ENCODE results near the gene SH2D1B.

The SH2D1B gene

GRCh38 chr1:162397943-162398560, 13.9 kb downstream of the SH2D1B start:
- peak in 1 of 2 experiments; percentile 22 for DNase-seq

DNA sequence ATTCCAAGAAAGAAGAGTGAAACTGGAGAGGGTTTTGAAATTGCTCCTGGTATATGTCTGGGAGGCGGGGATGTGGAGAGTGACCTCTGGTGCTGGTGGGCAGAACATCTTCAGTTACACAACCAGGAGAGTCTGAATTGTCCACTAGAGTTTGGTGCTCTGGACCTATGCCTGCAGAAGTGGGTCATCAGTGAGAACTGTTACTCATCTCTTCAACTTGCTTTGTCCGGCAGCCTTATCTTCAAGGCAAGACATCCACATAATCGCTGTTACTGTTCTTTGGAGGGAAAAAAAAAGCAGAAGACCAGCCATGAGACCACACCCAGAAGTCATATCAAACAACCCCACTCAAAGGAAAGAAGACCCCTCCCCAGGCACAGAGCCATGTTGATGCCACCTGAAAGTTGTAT, 14.9 kb downstream of the SH2D1B start:
- no peak for DNase-seq

DNA sequence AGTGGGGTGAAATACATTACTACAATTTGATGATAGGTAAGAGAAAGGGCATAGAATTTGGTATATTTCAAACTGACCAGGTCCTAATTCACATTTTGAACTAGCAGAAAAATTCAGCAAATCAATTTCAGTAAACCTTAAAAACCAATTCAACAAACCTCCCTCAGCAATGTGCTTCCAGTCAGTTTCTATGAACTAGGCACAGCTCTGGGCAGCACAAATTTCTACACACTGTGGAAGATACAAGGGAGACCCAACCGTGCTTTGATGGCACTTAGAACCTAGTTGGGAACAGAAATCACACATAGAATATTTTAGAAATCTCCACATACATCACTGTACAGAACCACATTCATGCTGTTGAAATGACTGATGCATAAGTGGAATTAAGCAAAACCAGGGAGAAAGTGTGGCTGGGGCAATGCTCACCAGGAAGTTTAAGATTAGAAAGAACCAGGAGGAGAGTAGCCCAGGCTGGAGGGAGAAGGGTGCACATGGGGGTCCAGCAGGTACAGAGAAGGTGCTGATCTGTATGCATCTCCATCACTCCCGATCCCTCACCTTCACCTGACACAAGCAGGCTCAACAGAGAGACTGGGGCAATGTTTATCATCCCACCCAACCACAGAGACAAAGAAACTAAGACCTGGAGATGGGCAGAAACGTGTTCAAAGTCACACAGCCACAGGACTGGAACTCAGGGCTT, 15.6 kb downstream of the SH2D1B start:
- DNase-seq = no peak

DNA sequence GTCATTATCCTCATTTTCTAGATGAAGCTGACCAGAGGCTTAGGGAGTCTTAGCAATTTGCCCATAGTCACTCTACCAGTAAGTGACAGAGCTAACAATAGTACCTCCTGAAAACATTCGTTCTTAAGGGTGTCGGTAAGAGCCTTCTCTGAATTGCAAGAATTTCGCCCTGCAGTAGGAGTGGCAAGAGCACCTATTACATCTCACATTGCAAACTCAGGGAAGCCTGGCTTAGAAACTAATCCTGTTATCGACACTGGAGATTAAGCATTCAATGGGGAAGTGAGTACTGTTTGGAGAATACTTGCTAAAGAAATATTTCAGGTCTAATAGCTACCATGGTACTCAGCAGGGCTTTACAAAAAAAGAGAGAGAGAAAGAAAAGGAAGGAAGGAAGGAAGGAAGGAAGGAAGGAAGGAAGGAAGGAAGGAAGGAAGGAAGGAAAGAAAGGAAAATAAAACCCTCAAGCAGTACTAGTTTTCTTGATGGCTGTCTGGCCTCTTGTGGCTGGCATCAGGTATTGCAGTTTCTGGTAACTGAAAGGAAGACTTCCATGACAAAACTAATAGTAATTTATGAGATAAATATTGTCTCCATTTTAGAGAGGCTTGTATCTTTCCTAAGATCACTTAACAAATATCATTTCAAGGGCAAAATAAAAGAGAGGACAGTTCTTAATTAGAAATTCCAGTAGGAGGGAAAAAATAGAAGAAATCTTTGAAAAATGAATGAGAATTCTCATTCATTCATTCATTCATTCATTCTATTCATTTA, 20.0 kb downstream of the SH2D1B start:
- peak; percentile 41 to 80 for DNase-seq

DNA sequence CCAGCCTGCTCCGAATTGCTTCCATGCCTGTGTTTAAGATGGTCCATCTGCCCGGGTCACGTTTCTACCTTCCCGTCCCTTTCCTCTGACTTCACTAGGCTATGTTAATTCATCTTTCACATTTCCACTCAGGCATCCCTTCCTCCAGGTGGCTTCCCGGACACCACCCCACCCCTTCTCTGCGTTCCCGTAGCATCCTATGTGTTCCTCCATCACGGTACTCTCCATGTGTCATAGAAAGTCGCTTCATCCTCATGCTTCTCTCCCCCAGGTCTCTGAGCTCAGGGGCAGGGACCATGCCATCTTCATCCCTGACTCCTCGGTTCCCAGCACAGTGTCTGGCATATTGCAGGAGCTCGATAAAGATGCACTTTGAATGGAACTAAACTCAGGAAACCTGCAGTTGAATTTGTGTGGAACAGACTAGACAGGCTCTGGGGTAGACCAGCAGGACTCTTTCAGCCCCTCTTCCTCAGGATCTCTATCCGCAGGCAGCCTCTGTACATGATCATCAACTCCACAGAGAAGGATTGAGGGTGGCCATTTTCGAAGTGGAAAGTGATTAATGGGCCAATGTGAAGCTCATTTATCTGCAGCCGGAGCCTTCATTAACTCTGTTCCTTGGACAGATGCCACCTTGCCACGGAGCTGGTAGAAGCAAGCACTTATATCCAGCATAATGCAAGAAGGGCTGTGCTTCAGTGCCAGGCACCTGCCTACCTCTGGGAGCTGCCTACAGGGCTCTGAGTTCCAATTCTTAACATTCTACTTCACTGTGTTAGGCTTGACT, 21.3 kb downstream of the SH2D1B start:
- DNase-seq = no peak

DNA sequence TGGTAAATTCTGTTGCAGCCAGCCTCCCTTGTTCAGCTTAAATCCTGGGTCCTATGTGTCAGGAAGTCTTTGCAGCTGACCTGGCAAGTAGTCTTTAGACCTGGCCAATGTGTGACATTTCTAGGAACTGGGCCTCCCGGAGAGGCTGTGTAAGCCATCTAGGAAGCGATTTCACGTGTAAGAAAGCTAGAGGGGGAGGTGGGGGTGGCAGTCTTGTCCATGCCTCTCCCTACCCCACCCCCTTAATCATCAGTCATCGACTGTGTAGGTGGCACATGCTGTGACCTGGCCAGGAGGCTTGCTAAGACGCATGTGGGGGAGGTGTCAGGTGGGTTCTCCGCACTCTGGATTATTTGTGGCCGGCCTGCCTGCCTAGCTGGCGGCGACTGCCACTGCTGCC, 22.0 kb downstream of the SH2D1B start:
- DNase-seq = no peak

GRCh38 chr1:162389021-162389818, 22.7 kb downstream of the SH2D1B start:
- DNase-seq = peak; percentile 22 to 40

- no peak for DNase-seq
Measured at GRCh38 chr1:162388615-162389014, 23.3 kb downstream of the SH2D1B start.

DNA sequence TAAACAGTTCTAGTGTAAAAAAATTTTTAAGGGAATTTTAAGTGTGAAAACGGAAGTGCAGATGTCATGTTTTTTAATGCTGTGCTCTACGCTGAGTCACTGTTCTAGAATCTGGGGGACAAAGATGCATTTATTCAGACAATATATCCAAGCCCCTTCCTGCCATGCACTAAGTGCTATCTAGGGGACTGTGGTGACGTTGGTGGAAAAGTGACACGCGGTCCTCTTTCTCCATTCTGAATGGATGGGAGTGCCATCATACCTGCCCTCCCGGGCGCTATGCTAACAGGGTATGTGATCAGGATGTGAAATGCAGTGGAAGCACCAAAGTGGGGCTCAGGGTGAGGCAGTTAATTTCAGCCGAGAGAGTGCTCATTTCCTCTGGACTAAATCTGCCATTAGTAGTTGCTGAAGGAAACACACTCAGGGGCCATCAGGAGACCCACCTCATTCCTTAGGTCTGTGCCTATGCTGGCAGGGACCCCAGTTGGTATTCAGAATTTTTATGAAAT, 23.8 kb downstream of the SH2D1B start:
- DNase-seq = no peak

GRCh38 chr1:162387226-162388082, 24.5 kb downstream of the SH2D1B start:
- no peak for DNase-seq

- no peak for DNase-seq
Measured at GRCh38 chr1:162386292-162387225, 25.4 kb downstream of the SH2D1B start.

GRCh38 chr1:162385702-162386101, 26.2 kb downstream of the SH2D1B start:
- DNase-seq = no peak

GRCh38 chr1:162385280-162385623, 26.7 kb downstream of the SH2D1B start:
- DNase-seq = no peak

GRCh38 chr1:162384601-162385279, 27.2 kb downstream of the SH2D1B start:
- no peak for DNase-seq

- no peak for DNase-seq
Measured at GRCh38 chr1:162384116-162384515, 27.8 kb downstream of the SH2D1B start.

DNA sequence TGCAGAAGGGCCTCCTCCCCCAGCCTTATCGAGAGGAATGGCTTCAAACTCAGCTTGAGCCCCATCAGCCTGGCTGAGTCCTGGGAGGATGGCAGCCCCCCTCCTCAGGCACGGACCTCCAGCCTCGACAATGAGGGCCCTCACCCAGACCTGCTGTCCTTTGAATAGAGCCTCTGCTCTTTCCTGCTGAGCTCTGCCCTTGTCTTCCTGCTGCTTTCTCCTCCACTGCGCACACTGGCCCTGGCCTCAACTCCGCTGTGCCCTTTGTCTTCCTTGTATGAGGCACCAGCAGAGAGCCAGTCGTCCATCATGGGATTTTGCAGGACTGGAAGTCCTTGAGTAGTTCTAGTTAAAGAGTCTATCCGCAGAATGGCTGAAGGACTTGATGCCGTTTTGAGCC, 28.4 kb downstream of the SH2D1B start:
- DNase-seq = no peak

GRCh38 chr1:162383091-162383490, 28.8 kb downstream of the SH2D1B start:
- no peak for DNase-seq

- DNase-seq = no peak
Measured at GRCh38 chr1:162381941-162382750, 29.8 kb downstream of the SH2D1B start.
